ENCODE data around the gene PSTPIP1.

PSTPIP1 gene

DNA sequence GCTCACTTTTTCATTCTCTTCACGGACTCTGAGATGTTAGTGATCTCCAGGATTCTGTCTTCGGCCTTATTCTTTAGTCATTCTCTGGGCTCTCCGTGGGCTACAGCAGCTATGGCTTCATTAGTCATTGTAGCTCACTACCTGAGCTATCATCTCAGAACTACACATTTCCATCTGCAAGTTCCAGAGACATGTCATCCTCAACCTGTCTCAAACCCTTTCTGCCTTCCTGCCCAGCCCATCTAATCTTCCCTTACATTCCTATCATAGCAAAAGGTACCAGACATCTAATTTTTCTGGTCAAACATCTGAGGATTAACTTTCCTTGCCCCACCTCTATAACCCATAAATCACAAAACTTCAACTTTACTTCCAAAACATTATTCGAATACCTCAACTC lies 62.8 kb downstream of the PSTPIP1 start:
- Histone ChIP-seq H3K9me3 (ENCODE audit: insufficient read depth, low read length) (no peaks in the 10 kb centered on the region), H3K9ac (ENCODE audit: insufficient read length, low read depth) (no peak overlapping the region), H3K4me3 (ENCODE audit: insufficient read length, low read depth) (no peak overlapping the region), H3K27me3 (ENCODE audit: insufficient read depth, insufficient read length) (no peaks in the 10 kb centered on the region), H3K4me1 (ENCODE audit: insufficient read depth, insufficient read length) (peaks cover 2% of the 10 kb centered on the region), H3K36me3 (ENCODE audit: insufficient read depth, insufficient read length, low read length) (peaks cover 19% of the 10 kb centered on the region)
- no peak for TF ChIP-seq ZNF274 (IDR thresholded peaks at IDR 0.05; ENCODE audit: low read depth, low read length)
- TF ChIP-seq SUZ12 (IDR thresholded peaks at IDR 0.05; ENCODE audit: extremely low read depth, insufficient read depth, insufficient read length), result no peak
- TF ChIP-seq YY1 (IDR thresholded peaks at IDR 0.05; ENCODE audit: insufficient read depth, insufficient read length), result no peak
- no peak for DNase-seq (ENCODE audit: low read depth, low spot score)

DNA sequence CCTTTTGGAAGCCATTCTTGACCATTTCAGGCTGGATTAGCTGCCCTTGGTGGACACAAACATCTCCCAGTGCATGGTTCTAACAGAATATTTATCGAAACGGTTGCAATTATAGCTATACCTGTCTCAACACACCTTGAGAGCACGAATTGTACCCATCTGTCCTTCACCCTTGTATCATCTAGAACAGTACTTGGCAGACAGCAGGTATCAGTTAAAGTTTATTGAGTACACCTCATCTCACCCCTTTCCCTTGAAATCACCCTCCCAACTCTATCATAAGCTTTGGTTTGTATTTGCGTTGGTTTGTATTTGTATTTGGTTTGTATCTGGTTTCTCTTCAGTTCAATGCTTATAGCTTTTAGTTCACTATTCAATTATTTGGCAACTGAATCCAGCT lies 63.5 kb downstream of the PSTPIP1 start:
- Histone ChIP-seq H3K27me3 (ENCODE audit: insufficient read depth, insufficient read length) (no peaks in the 10 kb centered on the region), H3K36me3 (ENCODE audit: insufficient read depth, insufficient read length, low read length) (peaks cover 17% of the 10 kb centered on the region), H3K4me3 (ENCODE audit: insufficient read length, low read depth) (no peak overlapping the region), H3K9me3 (ENCODE audit: insufficient read depth, low read length) (no peaks in the 10 kb centered on the region), H3K9ac (ENCODE audit: insufficient read length, low read depth) (no peak overlapping the region), H3K4me1 (ENCODE audit: insufficient read depth, insufficient read length) (peaks cover 2% of the 10 kb centered on the region)
- no peak for DNase-seq (ENCODE audit: low read depth, low spot score)
- TF ChIP-seq SUZ12 (IDR thresholded peaks at IDR 0.05; ENCODE audit: extremely low read depth, insufficient read depth, insufficient read length) (no peak), YY1 (IDR thresholded peaks at IDR 0.05; ENCODE audit: insufficient read depth, insufficient read length) (no peak), ZNF274 (IDR thresholded peaks at IDR 0.05; ENCODE audit: low read depth, low read length) (no peak)

DNA sequence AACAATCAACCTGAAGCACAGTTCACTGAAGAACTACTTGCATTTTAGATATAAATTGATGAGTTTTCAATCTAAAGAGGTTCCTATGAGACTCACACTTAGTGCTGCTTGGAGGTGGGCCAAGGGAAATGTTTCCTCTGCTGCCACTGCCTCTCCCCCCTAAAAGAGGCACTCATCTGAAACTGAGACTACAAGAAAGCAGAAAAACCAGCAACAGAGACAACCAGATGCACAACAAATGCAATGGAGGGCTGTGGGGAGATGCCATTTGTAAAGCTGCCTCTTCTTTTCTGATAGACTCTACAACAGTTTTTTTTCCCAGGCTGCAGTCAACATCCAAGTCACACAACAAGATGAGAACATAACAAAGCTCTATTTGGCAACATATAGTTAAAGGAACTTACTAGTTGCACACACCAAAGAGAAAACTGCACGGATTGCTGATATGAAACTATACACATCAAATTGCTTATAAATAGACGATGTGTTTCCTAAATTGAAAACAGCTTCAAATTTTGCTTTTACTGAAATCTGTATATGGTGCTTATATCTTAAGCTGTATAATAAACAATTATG lies 64.9 kb downstream of the PSTPIP1 start:
- no peaks in the 10 kb centered on the region for H3K27me3 ChIP-seq (ENCODE audit: insufficient read depth, insufficient read length)
- no peak for DNase-seq (ENCODE audit: low read depth, low spot score)
- no peak overlapping the region for H3K4me3 ChIP-seq (ENCODE audit: insufficient read length, low read depth)
- H3K4me1 ChIP-seq (ENCODE audit: insufficient read depth, insufficient read length), result no peaks in the 10 kb centered on the region
- H3K9me3 ChIP-seq (ENCODE audit: insufficient read depth, low read length), result no peaks in the 10 kb centered on the region
- TF ChIP-seq YY1 (IDR thresholded peaks at IDR 0.05; ENCODE audit: insufficient read depth, insufficient read length), result no peak
- no peak for TF ChIP-seq SUZ12 (IDR thresholded peaks at IDR 0.05; ENCODE audit: extremely low read depth, insufficient read depth, insufficient read length)
- TF ChIP-seq ZNF274 (IDR thresholded peaks at IDR 0.05; ENCODE audit: low read depth, low read length), result no peak
- H3K9ac ChIP-seq (ENCODE audit: insufficient read length, low read depth), result no peak overlapping the region
- H3K36me3 ChIP-seq (ENCODE audit: insufficient read depth, insufficient read length, low read length), result peaks cover 11% of the 10 kb centered on the region

DNA sequence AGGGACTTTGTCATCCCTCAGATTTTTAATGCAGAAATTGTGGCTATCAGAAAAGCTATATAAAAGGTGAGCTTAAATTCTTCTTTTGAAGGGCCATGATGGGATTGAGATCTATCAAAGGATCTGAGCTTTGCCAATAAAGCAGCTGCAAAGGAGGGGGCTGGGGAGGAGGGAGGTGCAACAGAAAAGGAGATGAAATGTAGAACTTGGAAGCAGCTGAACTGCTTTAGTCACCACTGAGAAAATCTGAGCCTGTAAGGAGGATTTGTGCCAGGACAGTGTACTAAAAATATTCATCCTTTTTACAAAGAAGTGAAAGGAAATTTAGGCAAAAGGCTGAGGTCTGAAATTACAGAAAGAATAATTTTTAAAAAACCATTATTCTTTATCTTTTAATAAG lies 65.6 kb downstream of the PSTPIP1 start:
- Histone ChIP-seq H3K9me3 (ENCODE audit: insufficient read depth, low read length) (no peaks in the 10 kb centered on the region), H3K36me3 (ENCODE audit: insufficient read depth, insufficient read length, low read length) (peaks cover 6% of the 10 kb centered on the region), H3K4me1 (ENCODE audit: insufficient read depth, insufficient read length) (no peaks in the 10 kb centered on the region), H3K4me3 (ENCODE audit: insufficient read length, low read depth) (no peak overlapping the region), H3K9ac (ENCODE audit: insufficient read length, low read depth) (no peak overlapping the region), H3K27me3 (ENCODE audit: insufficient read depth, insufficient read length) (no peaks in the 10 kb centered on the region)
- no peak for DNase-seq (ENCODE audit: low read depth, low spot score)
- TF ChIP-seq ZNF274 (IDR thresholded peaks at IDR 0.05; ENCODE audit: low read depth, low read length) (no peak), YY1 (IDR thresholded peaks at IDR 0.05; ENCODE audit: insufficient read depth, insufficient read length) (no peak), SUZ12 (IDR thresholded peaks at IDR 0.05; ENCODE audit: extremely low read depth, insufficient read depth, insufficient read length) (no peak)

DNA sequence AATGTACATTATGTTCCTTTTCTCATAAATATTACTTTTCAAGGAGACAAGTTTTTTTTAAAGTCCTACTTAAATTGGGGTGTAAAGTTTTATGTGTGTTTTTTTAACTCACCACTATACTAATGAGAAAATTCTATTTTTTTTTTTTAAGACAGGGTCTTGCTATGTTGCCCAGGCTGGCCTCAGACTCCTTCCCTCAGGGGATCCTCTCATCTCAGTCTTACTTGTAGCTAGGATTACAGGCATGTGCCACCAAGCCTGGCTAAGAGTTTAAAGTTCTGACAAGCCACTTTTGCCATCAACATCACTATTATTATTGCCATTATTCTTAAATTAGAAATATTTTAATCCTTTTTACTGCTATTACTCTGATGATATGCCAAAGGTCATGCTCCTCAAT lies 68.3 kb downstream of the PSTPIP1 start:
- TF ChIP-seq YY1 (IDR thresholded peaks at IDR 0.05; ENCODE audit: insufficient read depth, insufficient read length) (no peak), ZNF274 (IDR thresholded peaks at IDR 0.05; ENCODE audit: low read depth, low read length) (no peak)
- H3K9ac ChIP-seq (ENCODE audit: insufficient read length, low read depth), result no peak overlapping the region
- H3K36me3 ChIP-seq (ENCODE audit: insufficient read depth, insufficient read length, low read length), result peaks cover 5% of the 10 kb centered on the region
- DNase-seq (ENCODE audit: low read depth, low spot score), result no peak
- H3K4me1 ChIP-seq (ENCODE audit: insufficient read depth, insufficient read length), result no peaks in the 10 kb centered on the region
- H3K27me3 ChIP-seq (ENCODE audit: insufficient read depth, insufficient read length), result no peaks in the 10 kb centered on the region
- no peak overlapping the region for H3K4me3 ChIP-seq (ENCODE audit: insufficient read length, low read depth)
- H3K9me3 ChIP-seq (ENCODE audit: insufficient read depth, low read length), result no peaks in the 10 kb centered on the region

DNA sequence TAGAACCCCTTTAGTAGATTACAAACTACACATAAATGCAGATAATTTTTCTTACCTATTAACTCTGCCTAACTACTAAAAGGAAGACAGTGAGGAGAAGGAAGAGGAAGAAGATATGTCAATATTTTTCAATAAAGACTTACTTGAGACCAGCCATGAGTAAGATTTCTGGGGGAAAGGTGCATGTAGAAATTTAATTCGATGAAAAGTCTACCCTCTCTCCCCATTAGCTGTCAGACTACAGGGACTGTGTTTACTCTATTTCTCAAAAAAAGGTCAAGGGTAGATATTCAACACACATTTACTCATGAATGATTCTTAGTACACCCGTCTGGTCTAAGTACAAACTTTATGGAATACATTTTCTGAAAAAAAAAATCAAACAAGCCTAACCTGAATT lies 69.1 kb downstream of the PSTPIP1 start:
- no peak for TF ChIP-seq YY1 (IDR thresholded peaks at IDR 0.05; ENCODE audit: insufficient read depth, insufficient read length)
- no peak for TF ChIP-seq SUZ12 (IDR thresholded peaks at IDR 0.05; ENCODE audit: extremely low read depth, insufficient read depth, insufficient read length)
- no peak for TF ChIP-seq ZNF274 (IDR thresholded peaks at IDR 0.05; ENCODE audit: low read depth, low read length)
- Histone ChIP-seq H3K36me3 (ENCODE audit: insufficient read depth, insufficient read length, low read length) (peaks cover 11% of the 10 kb centered on the region), H3K9ac (ENCODE audit: insufficient read length, low read depth) (no peak overlapping the region)

DNA sequence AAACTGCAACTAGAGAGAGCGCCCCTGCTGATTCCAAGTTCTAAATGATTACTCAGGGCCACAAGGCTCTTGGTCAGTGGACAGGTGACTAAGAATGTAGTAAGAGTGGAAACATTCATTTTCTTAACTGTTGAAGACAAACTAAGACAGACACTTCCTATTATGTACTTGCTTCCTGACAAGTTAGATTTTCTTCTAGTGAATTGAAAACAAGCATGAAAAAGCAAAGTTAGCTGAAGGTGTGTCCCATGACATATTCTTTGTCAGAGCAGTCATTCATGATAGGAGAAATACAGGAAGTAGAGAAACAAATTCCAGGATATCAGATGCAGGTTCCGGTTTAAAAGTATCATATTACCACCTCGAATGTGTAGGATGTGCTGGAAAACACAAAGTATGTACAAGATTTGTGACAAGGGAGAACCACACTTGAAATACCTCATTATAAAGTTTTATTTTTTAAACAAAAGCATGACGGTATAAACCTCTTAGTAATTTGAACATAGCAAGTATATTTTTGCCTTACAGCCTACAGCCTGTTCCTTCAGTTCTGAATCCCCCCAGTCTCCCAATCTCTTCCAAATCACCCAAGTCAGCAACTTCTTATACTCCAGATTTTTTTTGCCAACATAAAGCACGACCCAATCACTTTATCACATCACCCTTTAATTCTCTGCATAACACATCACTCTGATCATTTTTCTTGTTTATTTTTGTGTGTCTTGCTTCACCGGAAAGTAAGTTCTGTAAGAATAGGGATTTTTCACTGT lies 69.8 kb downstream of the PSTPIP1 start:
- Histone ChIP-seq H3K9me3 (ENCODE audit: insufficient read depth, low read length) (no peaks in the 10 kb centered on the region), H3K9ac (ENCODE audit: insufficient read length, low read depth) (no peak overlapping the region), H3K4me3 (ENCODE audit: insufficient read length, low read depth) (no peak overlapping the region), H3K36me3 (ENCODE audit: insufficient read depth, insufficient read length, low read length) (peaks cover 18% of the 10 kb centered on the region), H3K4me1 (ENCODE audit: insufficient read depth, insufficient read length) (no peaks in the 10 kb centered on the region), H3K27me3 (ENCODE audit: insufficient read depth, insufficient read length) (no peaks in the 10 kb centered on the region)
- TF ChIP-seq SUZ12 (IDR thresholded peaks at IDR 0.05; ENCODE audit: extremely low read depth, insufficient read depth, insufficient read length) (no peak), YY1 (IDR thresholded peaks at IDR 0.05; ENCODE audit: insufficient read depth, insufficient read length) (no peak), ZNF274 (IDR thresholded peaks at IDR 0.05; ENCODE audit: low read depth, low read length) (no peak)
- no peak for DNase-seq (ENCODE audit: low read depth, low spot score)

More for the DNA sequence above, 69.1 kb downstream of the PSTPIP1 start:
- no peaks in the 10 kb centered on the region for H3K27me3 ChIP-seq (ENCODE audit: insufficient read depth, insufficient read length)
- H3K9me3 ChIP-seq (ENCODE audit: insufficient read depth, low read length), result no peaks in the 10 kb centered on the region
- no peaks in the 10 kb centered on the region for H3K4me1 ChIP-seq (ENCODE audit: insufficient read depth, insufficient read length)
- no peak for DNase-seq (ENCODE audit: low read depth, low spot score)
- no peak overlapping the region for H3K4me3 ChIP-seq (ENCODE audit: insufficient read length, low read depth)

Measured in NT2/D1 (cell line).